ENCODE measurements around the gene CDH18. TPM values are rescaled to one million over a fixed set of nuclear protein-coding genes. Genes with fewer than 3 reads are reported as not detected.

Gene CDH18
- total and polyA plus RNA-seq, 2 donors (not counting 3 experiments of a cell fraction or from before 2014, with no cell fraction given) = 0.06 TPM; not detected in 1

GRCh38 chr5:19782566-19782965 is 205.4 kb downstream of the CDH18 start:
- Histone ChIP-seq H3K4me3 (replicated peaks in 1 of 3; ENCODE audit: insufficient read depth in 1 of 3, low read depth in 1 of 3, low read length in 3 of 3) (no peak overlapping the region), H3K9me1 (replicated peaks; ENCODE audit: control insufficient read depth, extremely low read depth, insufficient read depth, low read length) (no peaks in the 10 kb centered on the region), H2AFZ (ENCODE audit: low read depth, low read length) (no peak overlapping the region), H3K9me3 (replicated peaks; ENCODE audit: control insufficient read depth, insufficient read depth, low read length) (no peaks in the 10 kb centered on the region), H3K27ac (ENCODE audit: insufficient read depth, low read depth, low read length) (no peak overlapping the region), H3K27me3 (ENCODE audit: control insufficient read depth in 2 of 2, insufficient read depth in 2 of 2, low read length in 2 of 2) (no peaks in the 10 kb centered on the region), H3K9ac (replicated peaks; ENCODE audit: extremely low read depth, insufficient read depth, low read length) (no peak overlapping the region), H3K36me3 (ENCODE audit: control insufficient read depth in 2 of 2, extremely low read depth in 1 of 2, insufficient read depth in 2 of 2, low read length in 2 of 2) (no peaks in the 10 kb centered on the region), H3K4me2 (ENCODE audit: insufficient read depth, low read length) (no peak overlapping the region), H3K4me1 (ENCODE audit: control insufficient read depth, extremely low read depth, insufficient read depth, low read length) (no peaks in the 10 kb centered on the region), H4K20me1 (replicated peaks; ENCODE audit: control insufficient read depth, extremely low read depth, insufficient read depth, low read length) (no peaks in the 10 kb centered on the region), H3K79me2 (ENCODE audit: control insufficient read depth, insufficient read depth, low read length) (no peaks in the 10 kb centered on the region)
- dilution Hi-C loops (cut with MboI; ENCODE audit: extremely low pct_ligation_motif_present, low sequenced_read_pairs) = no loop called here
- POLR2A ChIA-PET = no interaction called here
- FAIRE-seq (no peak), DNase-seq (ENCODE audit: low read depth, low spot score) (no peak)
- TF ChIP-seq FOS (IDR thresholded peaks at IDR 0.05; ENCODE audit: borderline replicate concordance, insufficient read depth, low read length) = no peak
- no peak for TF ChIP-seq GATA2 (IDR thresholded peaks at IDR 0.05; ENCODE audit: insufficient read depth, insufficient read length, low read depth, low read length)
- TF ChIP-seq POLR2A (IDR thresholded peaks at IDR 0.05; ENCODE audit: low read depth, low read length) = no peak
- TF ChIP-seq EZH2 (IDR thresholded peaks at IDR 0.05; ENCODE audit: borderline replicate concordance, low read depth, low read length, severe bottlenecking) = no peak
- TF ChIP-seq, protein P1, sequence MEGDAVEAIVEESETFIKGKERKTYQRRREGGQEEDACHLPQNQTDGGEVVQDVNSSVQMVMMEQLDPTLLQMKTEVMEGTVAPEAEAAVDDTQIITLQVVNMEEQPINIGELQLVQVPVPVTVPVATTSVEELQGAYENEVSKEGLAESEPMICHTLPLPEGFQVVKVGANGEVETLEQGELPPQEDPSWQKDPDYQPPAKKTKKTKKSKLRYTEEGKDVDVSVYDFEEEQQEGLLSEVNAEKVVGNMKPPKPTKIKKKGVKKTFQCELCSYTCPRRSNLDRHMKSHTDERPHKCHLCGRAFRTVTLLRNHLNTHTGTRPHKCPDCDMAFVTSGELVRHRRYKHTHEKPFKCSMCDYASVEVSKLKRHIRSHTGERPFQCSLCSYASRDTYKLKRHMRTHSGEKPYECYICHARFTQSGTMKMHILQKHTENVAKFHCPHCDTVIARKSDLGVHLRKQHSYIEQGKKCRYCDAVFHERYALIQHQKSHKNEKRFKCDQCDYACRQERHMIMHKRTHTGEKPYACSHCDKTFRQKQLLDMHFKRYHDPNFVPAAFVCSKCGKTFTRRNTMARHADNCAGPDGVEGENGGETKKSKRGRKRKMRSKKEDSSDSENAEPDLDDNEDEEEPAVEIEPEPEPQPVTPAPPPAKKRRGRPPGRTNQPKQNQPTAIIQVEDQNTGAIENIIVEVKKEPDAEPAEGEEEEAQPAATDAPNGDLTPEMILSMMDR (IDR thresholded peaks at IDR 0.05; ENCODE audit: extremely low read depth in 1 of 2, insufficient read depth in 1 of 2, low read depth in 1 of 2, low read length in 2 of 2) = no peak
- no peak for TF ChIP-seq POLR2AphosphoS5 (IDR thresholded peaks at IDR 0.05; ENCODE audit: insufficient read depth, low read depth, low read length)
- TF ChIP-seq MAX (IDR thresholded peaks at IDR 0.05; ENCODE audit: insufficient read depth, insufficient read length) = no peak
- TF ChIP-seq MYC (IDR thresholded peaks at IDR 0.05; ENCODE audit: low read depth, low read length) = no peak
- no peak for TF ChIP-seq JUN (IDR thresholded peaks at IDR 0.05; ENCODE audit: borderline replicate concordance, insufficient read depth, insufficient read length, low read depth)
- CTCF ChIA-PET = no interaction called here
- intact Hi-C loops (cut with micrococcal nuclease) = no loop called here
- no TSS peak for BruUV-seq (replicated peaks)

Measured in endothelial cell of umbilical vein (primary cell).